HepG2 (cell line): ENCODE measurements around the gene GJD3. TPM values are rescaled to one million over a fixed set of nuclear protein-coding genes. Genes with fewer than 3 reads are reported as not detected.

ENCODE experiments used
- ARNTL ChIP-seq: sonication (generic); formaldehyde crosslinking; IDR thresholded peaks from 2 replicates; pipeline ENCODE4 v1.4.0; 2020; ENCODE audit warnings: mild to moderate bottlenecking, missing genetic modification reagents
- FOXJ3 ChIP-seq: sonication (generic); formaldehyde crosslinking; IDR thresholded peaks from 2 replicates; pipeline ENCODE4 v1.4.0; 2020; ENCODE audit warnings: missing genetic modification reagents, mild to moderate bottlenecking, borderline replicate concordance
- MTF2 ChIP-seq: sonication (generic); formaldehyde crosslinking; IDR thresholded peaks from 2 replicates; pipeline ENCODE4 v1.5.0; 2020; ENCODE audit warnings: missing genetic modification reagents, borderline replicate concordance
- POGZ ChIP-seq: sonication (generic); formaldehyde crosslinking; IDR thresholded peaks from 2 replicates; pipeline ENCODE4 v1.4.0; 2020; ENCODE audit warnings: mild to moderate bottlenecking, missing genetic modification reagents
- SATB2 ChIP-seq: sonication (generic); formaldehyde crosslinking; IDR thresholded peaks from 2 replicates; pipeline ENCODE4 v1.5.0; 2020; ENCODE audit warnings: missing genetic modification reagents
- TBL1XR1 ChIP-seq: fragments of 150-350 bp; IDR thresholded peaks from 2 replicates; pipeline ENCODE4 v1.6.1; 2014; ENCODE audit warnings: borderline replicate concordance, low read length; ENCODE audit not compliant: partially characterized antibody
- TBX2 ChIP-seq: sonication (generic); formaldehyde crosslinking; IDR thresholded peaks from 2 replicates; pipeline ENCODE4 v1.5.0; 2020; ENCODE audit warnings: missing genetic modification reagents, mild to moderate bottlenecking, borderline replicate concordance
- XBP1 ChIP-seq: sonication (generic); formaldehyde crosslinking; IDR thresholded peaks from 2 replicates; pipeline ENCODE4 v1.5.0; 2020; ENCODE audit warnings: missing genetic modification reagents
- YEATS4 ChIP-seq: sonication (generic); formaldehyde crosslinking; IDR thresholded peaks from 2 replicates; pipeline ENCODE4 v1.4.0; 2020; ENCODE audit warnings: missing genetic modification reagents, borderline replicate concordance
- ZBTB38 ChIP-seq: sonication (generic); formaldehyde crosslinking; IDR thresholded peaks from 2 replicates; pipeline ENCODE4 v1.5.1; 2020; ENCODE audit warnings: mild to moderate bottlenecking, missing genetic modification reagents
- ZFP36 ChIP-seq: fragments of 150-350 bp; IDR thresholded peaks from 2 replicates; pipeline ENCODE4 v1.6.1; 2018; ENCODE audit warnings: borderline replicate concordance, low read length, low read depth; ENCODE audit not compliant: partially characterized antibody
- ZFP37 ChIP-seq: sonication (generic); formaldehyde crosslinking; IDR thresholded peaks from 2 replicates; pipeline ENCODE4 v1.4.0; 2020; ENCODE audit warnings: missing genetic modification reagents, borderline replicate concordance
- ZNF232 ChIP-seq: sonication (generic); formaldehyde crosslinking; IDR thresholded peaks from 2 replicates; pipeline ENCODE4 v1.4.0; 2020; ENCODE audit warnings: missing genetic modification reagents, borderline replicate concordance
- ZNF607 ChIP-seq: sonication (generic); formaldehyde crosslinking; IDR thresholded peaks from 2 replicates; pipeline ENCODE4 v1.5.1; 2020; ENCODE audit warnings: missing genetic modification reagents, mild to moderate bottlenecking, borderline replicate concordance
- polyA plus RNA-seq, 8 experiments: library from polyadenylated mRNA; depleted of rRNA in 3 of 8; stranded (reverse) in 7 of 8; unstranded in 1 of 8; fragments of >200 nt; fragmentation: Illumina TruSeq in 4 of 8; extraction: Trizol in 4 of 8; gene quantifications; 2 replicates each; pipeline versions ENCODE4 v1.2.1 to v1.2.3, GENCODE V29; 2011 to 2016; ENCODE audit warnings: low read depth in 4 of 8, missing spikeins in 1 of 8, mixed read lengths in 1 of 8; ENCODE audit not compliant: insufficient read depth in 1 of 8
- total RNA-seq, 5 experiments: library from RNA; depleted of rRNA; stranded (reverse); fragments of >200 nt; fragmentation: Illumina TruSeq; extraction: Trizol; gene quantifications; 2 replicates each; pipeline ENCODE4 v1.2.3, GENCODE V29; 2016; ENCODE audit warnings: low read depth in 1 of 5
- TF ChIP-seq, protein P1 (sequence below): sonication (generic); formaldehyde crosslinking; conservative IDR thresholded peaks from 2 replicates; pipeline ENCODE4 v1.8.0; 2022; ENCODE audit warnings: mild to moderate bottlenecking, moderate library complexity, missing genetic modification reagents

GJD3 gene
- total and polyA plus RNA-seq, 2 of the 13 experiments (the other 11 are each of a cell fraction or from before 2014, with no cell fraction given), result not detected

DNA sequence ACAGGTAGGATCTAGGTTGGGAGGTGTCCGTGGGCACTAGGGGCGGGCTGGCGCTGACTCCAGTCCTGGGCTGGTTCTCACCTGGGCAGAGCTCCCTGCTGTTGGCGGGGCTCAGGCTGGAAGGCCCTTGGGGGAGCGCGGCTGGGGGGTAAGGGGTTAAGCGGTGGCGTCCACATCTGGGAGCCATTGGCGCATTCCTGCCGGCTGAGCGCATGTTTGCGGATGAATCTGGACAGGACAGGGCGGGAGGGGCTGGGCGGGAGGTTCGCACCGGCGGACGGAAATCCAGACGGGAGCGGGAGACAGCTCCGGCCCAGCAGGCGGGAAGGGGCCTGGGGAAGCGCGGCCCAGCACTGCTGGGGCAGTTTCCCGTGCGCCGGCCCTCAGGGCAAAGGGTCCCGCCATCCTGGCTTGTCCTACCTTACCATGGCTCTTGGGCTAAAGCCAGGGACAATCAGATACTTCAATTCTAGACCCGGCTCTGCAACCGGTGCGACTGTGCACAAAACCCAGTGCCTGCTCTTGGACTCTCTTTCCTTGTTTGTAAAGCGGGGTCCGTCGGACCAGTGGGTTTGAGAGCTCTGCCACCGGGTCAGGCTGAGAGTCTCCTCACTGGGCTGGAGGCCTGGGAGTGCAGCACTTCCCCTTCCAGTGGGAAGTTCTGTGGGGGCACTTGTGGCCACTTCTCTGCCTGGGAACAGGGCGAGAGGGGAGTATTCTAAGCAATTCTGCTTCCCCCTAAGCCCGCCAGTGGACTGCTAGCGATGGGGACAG lies 47.8 kb downstream of the GJD3 start (continued):
- TF ChIP-seq FOXJ3 (0 out of 2 replicates have a peak, but pooled peaks have one; percentile 49), ZFP37 (CRISPR knock-in tag) (no peak), POGZ (CRISPR knock-in tag) (no peak), YEATS4 (CRISPR knock-in tag) (peak; percentile 83), ZFP36 (no peak), ZNF607 (CRISPR knock-in tag) (peak; percentile 74; the same call in 1 of the 2 replicates), ZBTB38 (CRISPR knock-in tag) (no peak), XBP1 (CRISPR knock-in tag) (no peak), ARNTL (CRISPR knock-in tag) (peak; percentile 51; the same call in 1 of the 2 replicates), TBL1XR1 (peak; percentile 19), TBX2 (CRISPR knock-in tag) (peak; percentile 54), SATB2 (CRISPR knock-in tag) (peak; percentile 55; the same call in 1 of the 2 replicates), ZNF232 (CRISPR knock-in tag) (no peak), MTF2 (no peak)
- TF ChIP-seq, protein P1, sequence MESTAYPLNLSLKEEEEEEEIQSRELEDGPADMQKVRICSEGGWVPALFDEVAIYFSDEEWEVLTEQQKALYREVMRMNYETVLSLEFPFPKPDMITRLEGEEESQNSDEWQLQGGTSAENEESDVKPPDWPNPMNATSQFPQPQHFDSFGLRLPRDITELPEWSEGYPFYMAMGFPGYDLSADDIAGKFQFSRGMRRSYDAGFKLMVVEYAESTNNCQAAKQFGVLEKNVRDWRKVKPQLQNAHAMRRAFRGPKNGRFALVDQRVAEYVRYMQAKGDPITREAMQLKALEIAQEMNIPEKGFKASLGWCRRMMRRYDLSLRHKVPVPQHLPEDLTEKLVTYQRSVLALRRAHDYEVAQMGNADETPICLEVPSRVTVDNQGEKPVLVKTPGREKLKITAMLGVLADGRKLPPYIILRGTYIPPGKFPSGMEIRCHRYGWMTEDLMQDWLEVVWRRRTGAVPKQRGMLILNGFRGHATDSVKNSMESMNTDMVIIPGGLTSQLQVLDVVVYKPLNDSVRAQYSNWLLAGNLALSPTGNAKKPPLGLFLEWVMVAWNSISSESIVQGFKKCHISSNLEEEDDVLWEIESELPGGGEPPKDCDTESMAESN (CRISPR knock-in tag), result peak; percentile 90
